ENCODE results near the gene AASS.

AASS gene

GRCh38 chr7:122033641-122034040 lies 110.4 kb downstream of the AASS start:
- H3K4me3 ChIP-seq (ENCODE audit: low read length) = no peak overlapping the region
- no peak for TF ChIP-seq CTCF (conservative IDR thresholded peaks at IDR 0.05; ENCODE audit: low read depth, low read length)
- DNase-seq (ENCODE audit: low read depth) = no peak

DNA sequence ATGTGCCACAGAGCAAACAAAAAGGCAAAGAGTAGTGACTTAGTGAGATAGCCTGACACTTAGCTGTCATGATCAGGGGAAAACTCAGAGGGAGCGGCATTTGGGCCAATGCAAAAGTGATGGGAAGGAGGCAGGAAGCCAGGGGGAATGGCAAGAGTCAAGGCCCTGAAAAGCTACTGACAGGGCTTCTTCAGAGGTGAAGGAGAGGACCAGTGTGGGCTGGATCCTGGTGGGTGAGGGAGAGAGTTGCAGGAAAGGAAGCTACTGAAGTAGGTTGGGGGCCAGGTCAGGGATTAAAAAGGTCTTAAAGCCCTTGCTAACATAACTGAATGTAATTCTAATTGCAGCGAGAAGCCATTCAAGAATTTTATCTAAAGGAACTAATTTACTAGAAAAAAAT lies 117.0 kb downstream of the AASS start:
- TF ChIP-seq CTCF (conservative IDR thresholded peaks at IDR 0.05; ENCODE audit: low read depth, low read length) = no peak
- H3K4me3 ChIP-seq (ENCODE audit: low read length) = no peak overlapping the region
- DNase-seq (ENCODE audit: low read depth) = no peak

All from retinal pigment epithelial cell (primary cell).